Left renal pelvis (tissue), 4 donors: ENCODE results near the gene ZBTB8B. TPM values are rescaled to one million over a fixed set of nuclear protein-coding genes. Genes with fewer than 3 reads are reported as not detected.
"Not testable (repeated sequence)": the region's sequence is repeated elsewhere in the genome, so short reads cannot be mapped to it uniquely, and the experiment has no call there.

ENCODE experiments used
- DNase-seq, 4 donors: peaks; one replicate each; pipeline ENCODE4 v3.0.0-alpha.2; 2013; ENCODE audit warnings: low read depth in 4 of 4, low spot score in 3 of 4
- polyA plus RNA-seq, 4 donors: library from polyadenylated mRNA; unstranded; fragments of 120-200 nt; gene quantifications; one replicate each; pipeline ENCODE4 v1.2.1, GENCODE V29; 2013; ENCODE audit not compliant: insufficient read length in 4 of 4

ZBTB8B gene
- polyA plus RNA-seq, 4 donors: 0.34 to 2.0 (median 1.2) TPM

DNA sequence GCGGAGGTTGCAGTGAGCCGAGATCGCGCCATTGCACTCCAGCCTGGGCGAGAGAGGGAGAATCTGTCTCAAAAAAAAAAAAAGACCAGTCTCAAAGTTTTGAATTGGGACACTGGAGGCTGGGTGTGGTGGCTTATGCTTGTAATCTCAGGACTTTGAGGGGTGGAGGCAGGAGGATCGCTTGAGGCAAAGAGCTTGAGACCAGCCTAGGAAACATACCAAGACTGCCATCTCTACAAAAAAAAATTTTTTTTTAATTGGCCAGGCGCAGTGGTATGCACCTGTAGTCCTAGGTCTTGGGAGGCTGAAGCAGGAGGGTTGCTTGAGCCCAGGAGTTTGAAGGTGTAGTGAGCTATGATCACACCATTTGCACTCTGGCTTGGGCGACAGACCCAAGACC is 3.9 kb downstream of the ZBTB8B start:
- DNase-seq: no peak

DNA sequence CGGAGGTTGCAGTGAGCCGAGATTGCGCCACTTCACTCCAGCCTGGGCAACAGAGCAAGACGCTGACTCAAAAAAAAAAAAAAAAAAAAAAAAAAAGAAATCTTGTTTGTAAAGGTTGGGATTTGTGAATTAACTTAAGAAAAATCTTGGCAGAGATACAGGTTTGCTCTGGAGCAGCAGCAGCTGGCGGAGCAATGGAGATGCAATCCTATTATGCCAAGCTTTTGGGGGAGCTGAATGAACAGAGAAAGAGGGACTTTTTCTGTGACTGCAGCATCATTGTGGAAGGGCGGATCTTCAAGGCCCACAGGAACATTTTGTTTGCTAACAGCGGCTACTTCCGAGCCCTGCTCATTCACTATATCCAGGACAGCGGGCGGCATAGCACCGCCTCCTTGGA is 5.6 kb downstream of the ZBTB8B start:
- no peak for DNase-seq

DNA sequence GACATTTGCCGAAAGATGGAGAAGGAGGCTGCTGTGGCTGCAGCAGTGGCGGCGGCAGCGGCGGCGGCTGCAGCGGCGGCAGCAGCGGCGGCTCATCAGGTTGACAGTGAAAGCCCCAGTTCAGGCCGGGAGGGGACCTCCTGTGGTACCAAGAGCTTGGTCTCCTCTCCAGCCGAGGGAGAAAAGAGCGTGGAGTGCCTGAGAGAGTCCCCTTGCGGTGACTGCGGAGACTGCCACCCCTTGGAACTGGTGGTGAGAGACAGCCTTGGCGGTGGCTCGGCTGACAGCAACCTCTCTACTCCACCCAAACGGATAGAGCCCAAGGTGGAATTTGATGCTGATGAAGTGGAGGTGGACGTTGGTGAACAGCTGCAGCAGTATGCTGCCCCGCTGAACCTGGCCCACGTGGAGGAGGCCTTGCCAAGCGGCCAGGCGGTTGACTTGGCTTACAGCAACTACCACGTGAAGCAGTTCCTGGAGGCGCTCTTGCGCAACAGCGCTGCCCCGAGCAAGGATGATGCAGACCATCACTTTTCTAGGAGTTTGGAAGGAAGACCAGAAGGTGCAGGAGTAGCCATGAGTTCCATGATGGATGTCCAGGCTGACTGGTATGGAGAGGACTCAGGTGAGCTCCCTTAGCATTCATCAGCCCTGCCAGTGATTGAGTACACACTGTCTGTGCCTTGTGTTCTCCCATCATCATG is 6.3 kb downstream of the ZBTB8B start:
- no peak for DNase-seq

DNA sequence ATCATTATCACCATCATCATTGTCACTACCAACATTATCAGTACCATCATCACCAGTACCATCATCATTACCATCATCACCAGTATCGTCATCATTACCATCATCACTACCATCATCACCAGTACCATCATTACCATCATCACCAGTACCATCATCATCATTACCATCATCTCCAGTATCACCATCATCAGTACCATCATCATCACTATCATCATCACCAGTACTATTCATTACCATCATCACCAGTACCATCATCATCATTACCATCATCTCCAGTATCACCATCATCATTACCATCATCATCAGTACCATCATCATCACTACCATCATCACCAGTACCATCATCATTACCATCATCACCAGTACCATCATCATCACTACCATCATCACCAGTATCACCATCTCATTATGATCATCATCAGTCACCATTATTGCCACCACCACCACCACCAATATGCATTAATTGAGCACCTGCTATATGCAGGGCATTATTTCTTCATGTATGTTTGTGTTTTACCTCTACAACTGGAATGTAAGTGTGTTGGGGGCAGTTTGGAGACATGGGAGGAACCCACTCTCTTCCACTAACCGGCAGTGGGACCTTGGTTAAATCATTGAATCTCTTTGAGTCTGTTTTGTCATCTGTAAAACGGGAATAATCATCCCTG is 7.0 kb downstream of the ZBTB8B start:
- DNase-seq: no peak

DNA sequence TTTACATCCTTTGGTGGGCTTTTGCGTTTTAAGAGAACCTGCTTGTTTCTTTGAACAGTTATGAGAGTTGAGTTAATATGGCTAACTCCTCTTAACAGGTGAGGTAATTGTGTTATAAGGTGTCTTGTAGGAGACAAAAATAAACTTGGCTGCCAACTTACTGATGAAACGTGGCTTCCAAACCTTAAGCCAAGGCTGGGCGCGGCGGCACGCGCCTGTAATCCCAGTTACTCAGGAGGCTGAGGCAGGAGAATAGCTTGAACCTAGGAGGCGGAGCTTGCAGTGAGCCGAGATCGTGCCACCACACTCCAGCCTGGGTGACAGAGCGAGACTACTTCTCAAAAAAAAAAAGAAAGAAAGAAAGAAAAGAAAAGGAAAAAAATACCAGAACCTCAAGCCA is 8.1 kb downstream of the ZBTB8B start:
- DNase-seq: not testable (repeated sequence)

DNA sequence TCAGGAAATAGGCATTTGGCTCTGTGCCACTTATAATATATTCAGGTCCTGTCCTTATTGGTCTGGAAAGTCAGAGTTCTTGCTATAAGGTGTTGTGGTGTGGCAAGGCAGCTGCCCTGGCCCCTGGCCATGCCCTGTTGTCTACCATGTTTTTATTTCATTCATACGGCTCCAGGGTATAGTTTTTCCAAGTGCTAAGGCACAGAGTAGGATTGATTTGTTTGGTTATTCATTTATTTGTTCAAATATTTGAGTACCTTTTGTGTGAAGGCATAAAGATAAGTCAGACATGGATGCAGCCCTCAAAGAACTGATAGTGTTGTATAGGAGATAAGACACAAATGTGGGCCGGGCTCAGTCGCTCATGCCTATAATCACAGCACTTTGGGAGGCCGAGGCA is 10.1 kb downstream of the ZBTB8B start:
- DNase-seq: no peak

DNA sequence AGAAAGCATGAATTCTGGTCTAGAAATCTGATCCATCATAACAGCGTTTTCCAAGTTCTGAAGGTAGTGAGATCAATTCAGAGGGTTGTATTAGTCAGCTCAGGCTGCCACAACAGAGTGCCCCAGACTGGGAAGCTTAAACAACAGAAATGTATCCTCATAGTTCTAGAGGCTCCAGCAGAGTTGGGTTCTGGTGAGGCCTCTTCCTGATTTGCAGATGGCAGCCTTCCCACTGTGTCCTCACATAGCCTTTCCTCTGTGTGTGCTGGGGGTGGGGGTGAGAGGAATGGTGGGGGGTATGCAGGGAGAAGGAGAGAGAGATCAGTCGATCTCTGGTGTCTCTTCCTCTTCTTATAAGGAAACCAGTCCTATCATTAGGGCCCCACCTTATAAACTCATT is 15.1 kb downstream of the ZBTB8B start:
- no peak for DNase-seq

DNA sequence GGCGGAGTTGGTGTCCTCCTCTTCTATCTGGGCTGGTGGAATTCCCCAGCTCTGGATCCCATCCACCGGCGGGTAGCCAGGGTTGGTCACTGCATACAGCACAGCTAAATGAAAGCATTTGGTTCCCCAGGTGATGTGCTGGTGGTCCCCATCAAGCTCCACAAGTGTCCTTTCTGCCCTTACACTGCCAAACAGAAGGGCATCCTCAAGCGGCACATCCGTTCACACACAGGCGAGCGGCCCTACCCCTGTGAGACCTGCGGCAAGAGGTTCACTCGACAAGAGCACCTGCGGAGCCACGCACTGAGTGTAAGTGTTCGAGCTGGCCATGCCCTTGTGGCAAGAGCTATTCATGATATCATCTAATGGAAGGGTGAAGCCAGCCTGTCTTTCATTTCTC is 15.9 kb downstream of the ZBTB8B start:
- no peak for DNase-seq

DNA sequence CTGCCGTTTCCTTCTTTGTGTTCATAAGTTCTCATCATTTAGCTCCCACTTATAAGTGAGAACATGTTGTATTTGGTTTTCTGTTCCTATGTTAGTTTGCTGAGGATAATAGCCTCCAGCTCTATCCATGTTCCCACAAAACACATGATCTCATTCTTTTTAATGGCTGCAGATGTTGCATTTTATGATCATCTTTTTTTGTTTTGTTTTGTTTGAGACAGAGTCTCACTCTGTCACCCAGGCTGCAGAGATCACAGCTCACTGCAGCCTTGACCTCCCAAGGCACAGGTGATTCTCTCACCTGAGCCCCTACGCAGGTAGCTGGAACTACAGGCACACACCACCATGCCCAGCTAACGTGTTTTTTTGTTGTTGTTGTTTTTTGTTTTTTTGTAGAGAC is 16.9 kb downstream of the ZBTB8B start:
- not testable (repeated sequence) for DNase-seq

DNA sequence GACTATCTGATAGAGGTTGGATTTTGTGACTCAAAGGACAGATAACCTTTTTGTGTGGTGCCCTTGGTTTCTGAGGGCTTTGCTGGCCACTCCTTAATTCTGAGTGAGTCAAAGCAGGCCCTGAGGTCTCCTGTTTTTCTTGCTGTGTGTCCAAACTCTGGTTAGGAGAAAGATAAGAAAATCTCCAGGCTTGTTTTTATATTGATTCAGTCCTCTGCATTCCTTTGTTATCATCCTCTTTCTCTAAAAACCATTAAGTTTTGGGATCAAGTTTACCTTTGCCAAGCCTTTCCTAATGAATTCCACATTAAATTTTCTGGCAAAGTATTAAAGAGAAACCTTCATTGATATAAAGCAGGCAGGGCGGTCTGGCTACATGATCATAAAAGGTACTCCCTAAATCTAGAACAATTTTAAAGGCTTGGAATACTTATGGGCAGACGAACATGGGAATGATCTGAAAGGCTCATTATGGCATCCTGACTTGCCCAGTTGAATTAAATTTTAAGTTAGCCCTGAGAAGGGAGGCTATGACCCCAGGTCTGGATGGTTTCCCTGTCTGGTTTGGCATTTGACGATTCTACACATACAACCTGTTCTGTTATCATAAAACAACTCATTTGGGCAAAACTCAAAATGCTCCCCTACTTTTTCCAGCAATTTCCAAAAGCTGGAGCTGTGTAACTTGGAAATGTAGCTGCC is 20.8 kb downstream of the ZBTB8B start:
- DNase-seq: no peak

DNA sequence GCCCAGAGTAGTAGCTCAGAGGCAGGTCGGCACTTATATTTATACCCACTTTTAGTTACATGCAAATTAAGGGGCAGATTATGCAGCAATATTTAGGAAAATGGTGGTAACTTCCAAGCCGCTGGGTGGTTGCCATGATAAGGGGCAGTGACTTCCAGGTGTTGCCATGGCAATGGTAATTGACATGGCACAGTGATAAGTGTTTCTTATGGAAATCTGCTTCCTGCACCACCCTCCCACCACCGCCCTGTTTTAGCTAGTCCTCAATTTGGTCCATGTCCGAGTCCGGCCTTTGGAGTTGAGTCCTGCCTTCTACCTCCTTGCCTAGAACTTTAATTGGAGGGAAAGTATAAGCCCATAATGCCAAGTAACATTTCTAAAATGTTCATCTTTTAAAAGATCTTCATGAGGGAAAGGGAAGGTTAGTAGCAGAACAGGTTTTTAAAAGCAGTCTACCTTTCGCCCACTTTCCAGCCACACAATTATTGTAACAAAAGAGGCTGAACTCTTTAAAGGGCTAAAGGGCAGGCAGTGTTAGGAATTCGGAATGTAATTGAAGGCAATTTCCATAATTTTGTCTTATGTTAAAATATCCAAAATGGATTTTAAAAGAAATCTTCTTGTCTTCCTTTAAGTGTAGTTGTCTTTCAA is 21.7 kb downstream of the ZBTB8B start:
- no peak for DNase-seq

DNA sequence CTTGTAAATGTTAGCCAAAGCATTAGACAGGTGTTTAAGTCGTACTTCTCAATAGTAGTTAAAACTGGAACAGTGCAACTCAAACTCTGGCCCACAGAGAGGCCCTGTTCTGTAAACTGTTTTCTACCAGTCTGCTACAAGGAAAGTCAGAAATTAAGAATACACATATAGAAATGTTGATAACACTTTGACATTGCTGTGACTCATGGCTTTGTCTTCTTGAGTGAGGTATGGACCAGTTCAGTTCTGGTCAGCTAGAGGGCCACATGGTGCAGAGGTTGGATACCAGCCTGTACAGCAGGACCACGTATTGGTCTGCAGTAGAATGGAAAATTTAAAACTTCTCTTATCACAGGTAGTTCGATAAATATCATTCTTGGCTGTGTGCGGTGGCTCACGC is 22.3 kb downstream of the ZBTB8B start:
- no peak for DNase-seq

DNA sequence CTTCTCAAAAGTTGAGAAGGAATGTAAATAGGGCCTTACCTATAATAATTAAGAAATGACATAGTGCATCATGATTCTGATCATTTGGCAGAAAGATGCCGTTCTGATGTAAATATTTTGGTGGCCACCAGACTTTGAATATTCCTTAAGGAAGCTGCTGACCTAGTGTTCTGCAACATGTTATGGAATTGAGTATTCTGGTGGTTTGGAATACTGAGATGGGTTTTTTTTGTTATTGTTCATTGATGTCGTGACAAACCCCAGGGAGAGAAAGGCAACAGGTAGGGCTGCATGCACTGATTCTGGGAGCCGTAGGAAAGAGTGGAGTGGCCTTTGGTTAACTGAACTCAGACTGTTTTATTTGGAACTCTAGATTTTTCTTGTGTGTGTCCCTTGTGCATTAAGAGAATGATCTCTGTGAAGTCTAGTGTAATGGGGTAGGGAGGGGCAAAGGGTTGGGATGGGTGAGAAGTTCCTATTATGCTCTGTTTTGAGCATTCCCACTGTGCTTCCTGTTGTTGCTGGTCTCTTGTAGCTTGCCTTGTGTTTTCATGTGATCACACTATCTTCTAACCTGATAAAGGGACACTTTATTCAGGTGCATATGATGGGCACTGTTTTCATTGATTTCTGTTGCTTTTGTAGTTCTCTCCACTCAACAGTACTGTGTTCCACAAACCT is 25.0 kb downstream of the ZBTB8B start:
- no peak for DNase-seq

DNA sequence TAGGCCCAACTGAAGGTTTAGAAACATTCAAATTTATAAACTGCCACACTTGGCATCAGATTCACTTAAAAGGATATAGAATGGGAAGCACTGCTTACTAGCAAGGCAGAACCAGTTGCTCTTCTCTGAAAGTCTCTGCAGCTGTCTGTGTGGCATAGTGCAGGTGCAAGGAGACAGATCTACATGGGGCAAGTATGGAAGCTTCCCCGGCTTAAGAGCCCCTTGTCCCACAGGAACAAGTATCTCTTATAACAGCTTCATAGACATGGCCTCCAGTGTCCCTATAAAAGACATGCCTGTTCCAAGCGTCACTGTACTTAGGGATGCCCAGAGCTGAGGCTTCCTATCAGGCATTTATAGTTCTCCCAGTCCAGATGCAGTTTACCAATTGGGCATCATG is 26.5 kb downstream of the ZBTB8B start:
- no peak for DNase-seq

DNA sequence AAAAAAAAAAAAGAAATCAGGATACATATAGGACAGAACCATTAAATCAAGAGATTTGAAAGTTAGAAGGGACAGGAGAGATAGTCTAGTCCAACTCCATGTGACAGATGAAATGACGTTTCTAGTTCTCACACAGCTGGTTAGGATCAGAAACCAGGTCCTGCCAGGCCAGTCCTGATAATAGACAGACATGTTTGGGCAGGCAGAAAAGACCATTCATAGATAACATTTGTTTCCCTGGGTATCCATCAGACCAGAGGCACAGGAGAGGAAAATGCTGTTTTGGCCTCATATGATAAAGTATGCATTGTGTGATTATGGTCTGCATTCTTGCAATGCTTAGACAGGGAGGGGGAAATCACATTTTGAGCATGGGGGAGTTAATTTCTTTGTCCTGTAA is 29.3 kb downstream of the ZBTB8B start:
- DNase-seq: no peak

DNA sequence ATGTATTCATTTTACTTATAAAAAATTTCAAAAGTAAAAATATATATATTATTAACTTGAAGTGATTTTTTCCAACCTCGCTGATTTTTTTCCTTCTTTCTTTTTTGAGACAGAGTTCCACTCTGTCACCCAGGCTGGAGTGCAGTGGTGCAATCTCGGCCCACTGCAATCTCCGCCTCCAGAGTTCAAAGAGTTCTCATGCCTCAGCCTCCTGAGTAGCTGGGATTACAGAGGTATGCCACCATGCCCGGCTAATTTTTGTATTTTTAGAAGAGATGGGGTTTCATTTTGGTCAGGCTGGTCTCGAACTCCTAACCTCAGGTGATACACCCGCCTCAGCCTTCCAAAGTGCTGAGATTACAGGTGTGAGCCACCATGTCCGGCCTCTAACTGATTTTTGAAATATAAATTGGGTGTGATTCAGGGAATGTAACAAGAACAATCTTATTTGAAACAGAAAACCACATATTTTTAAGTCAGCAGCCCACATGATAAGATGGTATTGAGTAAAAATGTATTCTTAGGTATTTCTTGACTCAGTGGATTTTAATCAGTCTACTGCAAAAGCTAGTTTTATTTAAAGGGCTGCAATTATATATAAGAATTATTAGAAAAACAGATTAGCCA is 30.0 kb downstream of the ZBTB8B start:
- DNase-seq: no peak

DNA sequence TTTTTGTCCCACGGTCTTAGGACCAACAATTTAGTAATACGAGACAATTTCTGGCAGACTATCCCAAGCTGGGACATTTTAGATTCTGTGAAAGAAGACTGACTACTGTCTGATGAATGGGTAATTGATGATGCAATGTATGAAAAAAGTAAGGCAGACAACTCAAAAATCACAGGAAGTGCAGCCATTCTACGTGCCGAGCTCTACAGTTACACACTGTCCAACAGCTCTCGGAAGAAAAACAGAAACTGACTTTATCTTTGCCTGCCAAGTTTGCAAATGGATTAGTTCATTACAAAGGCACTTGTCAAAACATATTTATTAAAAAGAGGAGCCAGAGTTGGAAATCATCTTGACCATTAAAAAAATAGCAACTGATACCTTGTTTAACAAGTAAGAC is 31.3 kb downstream of the ZBTB8B start:
- DNase-seq: no peak

DNA sequence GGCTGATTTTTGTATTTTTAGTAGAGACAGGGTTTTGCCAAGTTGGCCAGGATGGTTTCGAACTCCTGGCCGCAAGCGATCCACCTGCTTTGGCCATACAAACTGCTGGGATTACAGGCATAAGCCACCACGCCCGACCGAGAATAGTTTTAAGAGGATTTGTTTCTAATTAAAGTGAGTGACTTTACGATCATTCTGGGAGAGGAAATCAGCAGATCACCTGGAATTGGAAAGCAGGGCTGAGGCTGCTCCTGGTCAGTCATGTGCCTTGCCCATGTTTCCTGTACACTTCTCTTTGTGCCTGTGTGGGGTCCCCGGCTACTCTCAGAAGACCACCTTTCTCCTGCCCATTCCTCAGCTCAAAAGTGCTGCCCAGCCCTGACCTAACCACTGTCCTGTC is 33.9 kb downstream of the ZBTB8B start:
- DNase-seq: no peak

DNA sequence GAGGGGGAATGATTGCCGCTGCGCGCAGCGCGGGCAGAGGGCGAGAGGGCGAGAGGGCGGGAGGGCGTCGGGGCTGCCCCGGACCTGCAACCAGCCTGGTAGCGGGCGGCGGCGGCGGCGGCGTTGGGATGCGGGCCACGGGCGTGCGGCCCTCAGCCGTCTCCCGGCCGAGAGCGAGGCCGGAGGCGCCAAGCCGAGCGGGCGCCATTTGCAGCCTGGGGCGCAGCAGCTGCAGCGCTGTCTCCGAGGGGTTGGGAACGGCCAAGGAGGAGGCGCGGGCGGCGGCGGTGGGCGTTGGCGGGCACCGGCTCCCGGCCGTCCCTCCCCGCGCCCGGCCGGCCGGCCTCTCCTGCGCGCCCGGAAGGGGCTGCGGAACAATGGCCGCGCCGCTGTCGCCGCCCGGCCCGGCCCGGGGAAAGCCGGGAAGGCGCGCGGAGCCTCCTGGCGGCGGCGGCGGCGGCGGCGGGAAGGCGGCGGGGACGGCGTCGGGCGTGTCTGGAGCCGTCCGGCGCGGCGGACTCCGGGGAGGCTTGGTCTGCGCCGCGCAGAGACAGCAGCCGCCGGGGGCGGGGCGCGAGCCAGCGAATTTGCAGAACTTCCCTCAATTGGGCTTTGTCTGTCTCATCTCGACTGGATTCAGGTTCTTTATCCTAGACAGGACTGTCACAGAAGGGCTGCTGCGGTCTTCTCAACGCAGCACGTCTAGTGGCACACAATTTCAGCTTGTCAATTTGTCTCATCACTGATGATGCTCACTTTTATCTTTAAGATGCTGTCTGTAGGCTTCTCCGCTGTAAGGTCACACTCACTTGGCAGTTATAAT is 35.7 kb downstream of the ZBTB8B start:
- DNase-seq: peak in 1 of 4 donors; percentile 27

DNA sequence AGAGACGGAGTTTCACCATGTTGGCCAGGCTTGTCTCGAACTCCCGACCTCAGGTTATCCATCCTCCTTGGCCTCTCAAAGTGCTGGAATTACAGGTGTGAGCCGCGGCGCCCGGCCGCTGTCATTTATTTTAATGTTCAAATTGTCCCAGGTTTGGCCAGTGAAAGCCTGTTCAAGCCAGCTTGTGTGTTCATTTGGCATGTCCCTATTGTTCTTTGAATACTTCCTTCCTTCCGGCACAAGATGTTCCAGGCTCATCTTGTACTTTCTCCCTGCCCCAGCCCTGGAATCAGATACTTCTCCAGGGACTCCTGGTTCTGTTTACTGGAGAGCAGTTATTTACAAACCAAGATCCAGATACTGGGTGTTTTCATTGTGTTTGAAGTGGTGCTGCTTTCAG is 37.0 kb downstream of the ZBTB8B start:
- DNase-seq: no peak
